Measurements from ENCODE around the gene HSD17B7. TPM values are rescaled to one million over a fixed set of nuclear protein-coding genes. Genes with fewer than 3 reads are reported as not detected.
A peak's percentile ranks its signal among the peaks of the same experiment; 100 is the strongest.
"Not testable (repeated sequence)": the region's sequence is repeated elsewhere in the genome, so short reads cannot be mapped to it uniquely, and the experiment has no call there.

Gene HSD17B7
- total RNA-seq, 1 experiment from 2014 or later: 34.1 TPM

- DNase-seq (ENCODE audit: low read depth, low spot score); in situ Hi-C loops (cut with HindIII; ENCODE audit: low pct_unique_long_range_greater_than_20kb, low sequenced_read_pairs): not testable (repeated sequence)
Observed at GRCh38 chr1:162794284-162794683, 3.8 kb downstream of the HSD17B7 start.

DNA sequence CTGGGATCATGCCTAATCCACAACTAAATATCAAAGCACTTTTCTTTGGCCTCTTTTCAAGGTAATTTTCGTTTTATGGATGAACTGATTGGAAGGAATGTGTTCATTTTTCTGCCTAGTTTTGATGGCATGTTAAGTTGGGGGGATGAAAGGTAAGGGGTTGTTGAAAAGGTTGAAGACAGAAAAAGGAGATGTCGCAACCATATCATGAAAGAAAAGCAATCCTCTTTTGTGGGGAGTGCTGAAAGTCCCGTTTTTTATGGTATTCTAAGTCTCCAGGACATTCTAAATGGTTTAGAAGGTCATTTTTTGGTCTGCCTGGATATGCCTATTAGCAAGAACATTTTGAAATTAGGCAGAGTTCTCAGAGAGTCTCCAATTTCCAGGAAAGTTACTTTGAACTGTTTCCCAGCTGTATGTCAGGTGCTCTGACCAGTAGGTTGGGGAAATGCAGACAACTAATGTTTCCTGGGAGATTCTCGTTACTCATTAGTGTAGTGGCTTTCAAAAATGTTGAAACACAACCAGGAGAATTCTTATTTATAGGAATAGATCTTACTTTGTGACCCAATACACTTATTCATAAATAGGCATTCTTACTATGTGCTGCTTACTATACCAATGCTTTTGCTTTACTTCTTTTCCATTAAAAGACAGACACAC, 6.2 kb downstream of the HSD17B7 start:
- in situ Hi-C loops (cut with HindIII; ENCODE audit: low pct_unique_long_range_greater_than_20kb, low sequenced_read_pairs); DNase-seq (ENCODE audit: low read depth, low spot score): not testable (repeated sequence)

DNA sequence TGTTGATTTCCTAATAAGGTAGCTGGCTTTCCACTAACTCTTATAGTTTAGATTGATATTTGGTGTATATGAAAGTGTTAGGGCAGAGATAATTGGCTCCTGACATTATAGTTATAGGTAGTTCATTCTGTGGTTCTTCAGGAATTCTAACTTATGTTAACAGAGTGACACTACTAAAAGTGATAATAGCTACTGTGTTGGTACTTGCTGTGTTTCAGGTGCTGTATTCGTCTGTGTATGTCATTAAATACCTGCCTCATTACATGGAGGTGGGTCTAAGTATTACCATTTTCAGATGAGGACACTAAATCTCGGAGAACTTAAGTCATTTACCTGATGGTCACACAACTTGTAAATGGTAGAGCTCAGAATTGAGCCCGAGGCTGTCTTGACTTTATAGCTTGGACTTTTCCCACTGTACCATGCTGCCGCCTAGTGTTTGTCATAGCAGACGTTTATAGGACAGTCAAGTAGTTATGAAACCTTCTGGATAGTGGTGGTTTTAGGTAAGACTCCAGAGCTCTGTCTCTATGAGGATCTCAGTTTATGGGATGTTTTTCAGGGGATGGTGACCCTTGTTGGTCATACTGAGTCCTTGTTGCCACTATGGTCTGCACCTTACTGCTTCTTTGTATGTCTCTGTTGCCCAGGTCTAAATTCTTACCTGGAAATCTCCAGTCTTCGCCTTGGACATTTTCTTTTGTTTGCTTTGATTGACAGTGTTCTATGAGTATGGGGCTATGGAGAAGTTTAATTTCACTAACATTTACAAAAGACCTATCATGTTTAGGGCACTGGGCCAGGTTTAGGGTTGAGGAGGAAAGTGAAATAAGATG, 9.7 kb downstream of the HSD17B7 start:
- peak; percentile 81 for DNase-seq (ENCODE audit: low read depth, low spot score)
- in situ Hi-C loops (cut with HindIII; ENCODE audit: low pct_unique_long_range_greater_than_20kb, low sequenced_read_pairs): not testable (repeated sequence)

DNA sequence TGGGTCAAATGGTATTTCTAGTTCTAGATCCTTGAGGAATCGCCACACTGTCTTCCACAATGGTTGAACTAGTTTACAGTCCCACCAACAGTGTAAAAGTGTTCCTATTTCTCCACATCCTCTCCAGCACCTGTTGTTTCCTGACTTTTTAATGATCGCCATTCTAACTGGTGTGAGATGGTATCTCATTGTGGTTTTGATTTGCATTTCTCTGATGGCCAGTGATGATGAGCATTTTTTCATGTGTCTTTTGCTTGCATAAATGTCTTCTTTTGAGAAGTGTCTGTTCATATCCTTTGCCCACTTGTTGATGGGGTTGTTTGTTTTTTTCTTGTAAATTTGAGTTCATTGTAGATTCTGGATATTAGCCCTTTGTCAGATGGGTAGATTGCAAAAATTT, 17.0 kb downstream of the HSD17B7 start:
- in situ Hi-C loops (cut with HindIII; ENCODE audit: low pct_unique_long_range_greater_than_20kb, low sequenced_read_pairs); DNase-seq (ENCODE audit: low read depth, low spot score): not testable (repeated sequence)

DNA sequence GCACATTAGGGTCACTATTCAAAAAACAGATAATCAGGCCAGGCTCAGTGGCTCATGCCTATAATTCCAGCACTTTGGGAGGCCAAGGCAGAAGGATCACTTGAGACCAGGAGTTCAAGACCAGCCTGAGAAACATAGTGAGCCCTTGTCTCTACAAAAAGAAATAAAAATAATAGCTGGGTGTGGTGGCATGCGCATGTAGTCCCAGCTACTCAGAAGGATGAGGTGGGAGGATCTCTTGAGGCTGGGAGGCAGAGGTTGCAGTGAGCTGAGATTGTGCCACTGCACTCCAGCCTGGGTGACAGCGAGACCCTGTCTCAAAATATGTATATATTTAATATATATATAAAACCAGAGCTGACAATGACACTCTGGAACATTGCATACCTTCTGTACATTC, 21.9 kb downstream of the HSD17B7 start:
- in situ Hi-C loops (cut with HindIII; ENCODE audit: low pct_unique_long_range_greater_than_20kb, low sequenced_read_pairs); DNase-seq (ENCODE audit: low read depth, low spot score): not testable (repeated sequence)

DNA sequence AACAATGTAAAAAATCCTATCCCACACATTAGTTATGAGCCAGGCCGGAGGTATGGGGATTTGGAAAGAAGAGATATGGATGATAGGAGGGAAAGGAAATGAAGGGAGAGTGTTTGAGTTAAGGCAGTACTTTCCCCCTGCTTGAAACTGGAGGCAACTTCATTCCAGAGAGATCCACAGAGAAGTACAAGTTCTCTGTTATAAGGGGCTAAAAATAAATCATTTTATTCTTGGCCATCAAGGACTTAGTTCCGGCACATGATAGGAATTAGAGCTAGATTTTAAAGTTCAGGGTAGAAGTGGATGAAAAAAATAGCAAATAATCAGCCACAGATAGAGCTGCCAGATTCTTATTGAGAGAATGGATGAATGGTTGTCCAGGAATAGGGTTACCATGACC, 27.6 kb downstream of the HSD17B7 start:
- DNase-seq (ENCODE audit: low read depth, low spot score); in situ Hi-C loops (cut with HindIII; ENCODE audit: low pct_unique_long_range_greater_than_20kb, low sequenced_read_pairs): not testable (repeated sequence)

DNA sequence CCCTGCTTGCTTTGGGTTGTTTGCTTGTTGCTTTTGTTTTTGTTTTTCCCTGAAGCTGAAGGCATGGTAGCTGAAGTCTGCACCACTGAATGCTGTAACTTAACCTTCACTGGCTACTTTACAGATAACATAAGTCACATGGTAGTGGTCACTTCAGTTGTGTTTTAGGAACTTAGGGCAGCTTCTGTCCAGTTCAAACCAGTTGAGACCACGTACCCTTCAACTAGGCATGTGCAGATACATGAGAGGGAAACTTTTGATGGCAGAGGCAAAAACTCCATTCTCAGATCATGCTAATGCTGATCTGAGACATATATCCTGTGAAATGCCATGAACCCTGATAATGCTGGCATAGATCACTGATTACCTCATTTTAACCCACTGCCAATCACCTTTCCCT, 28.2 kb downstream of the HSD17B7 start:
- in situ Hi-C loops (cut with HindIII; ENCODE audit: low pct_unique_long_range_greater_than_20kb, low sequenced_read_pairs); DNase-seq (ENCODE audit: low read depth, low spot score): not testable (repeated sequence)

GRCh38 chr1:162822391-162823200, 32.1 kb downstream of the HSD17B7 start:
- no peak for DNase-seq (ENCODE audit: low read depth, low spot score)
- in situ Hi-C loops (cut with HindIII; ENCODE audit: low pct_unique_long_range_greater_than_20kb, low sequenced_read_pairs): no loop called here

DNA sequence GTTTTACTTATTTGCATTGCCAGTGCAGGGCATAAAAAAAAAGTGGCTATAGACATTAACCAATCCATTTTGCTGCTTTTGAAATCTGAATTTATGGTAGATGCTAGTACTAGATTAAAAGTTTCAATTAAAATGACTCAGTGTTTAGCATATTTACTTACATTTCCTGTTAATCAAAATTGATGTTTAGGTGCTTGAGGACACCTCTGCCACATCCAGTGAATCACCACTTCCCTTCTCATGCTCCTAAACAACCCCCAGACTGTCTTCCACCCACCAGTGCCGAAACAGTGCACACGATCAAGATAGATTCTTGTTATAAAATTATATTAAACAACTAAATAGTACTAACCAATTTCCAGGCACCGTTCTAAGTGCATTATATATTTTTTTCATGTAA, 32.7 kb downstream of the HSD17B7 start:
- no peak for DNase-seq (ENCODE audit: low read depth, low spot score)
- in situ Hi-C loops (cut with HindIII; ENCODE audit: low pct_unique_long_range_greater_than_20kb, low sequenced_read_pairs): no loop called here

- DNase-seq (ENCODE audit: low read depth, low spot score): no peak
- in situ Hi-C loops (cut with HindIII; ENCODE audit: low pct_unique_long_range_greater_than_20kb, low sequenced_read_pairs): no loop called here
Observed at GRCh38 chr1:162823771-162824525, 33.4 kb downstream of the HSD17B7 start.

DNA sequence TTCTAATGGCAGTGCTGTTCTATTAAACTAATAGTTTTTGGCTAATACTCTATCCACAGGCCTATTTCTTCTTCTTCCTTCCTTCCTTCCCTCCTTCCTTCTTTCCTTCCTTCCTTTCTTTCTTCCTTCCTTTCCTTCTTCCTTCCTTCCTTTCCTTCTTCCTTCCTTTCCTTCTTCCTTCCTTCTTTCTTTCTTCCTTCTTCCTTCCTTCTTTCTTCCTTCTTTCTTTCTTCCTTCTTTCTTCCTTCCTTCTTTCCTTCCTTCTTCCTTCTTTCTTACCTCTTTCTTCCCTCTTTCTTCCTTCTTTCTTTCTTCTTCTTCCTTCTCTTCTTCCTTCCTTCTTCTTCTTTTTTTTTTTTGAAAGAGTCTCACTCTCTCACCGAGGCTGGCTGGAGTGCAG, 38.8 kb downstream of the HSD17B7 start:
- in situ Hi-C loops (cut with HindIII; ENCODE audit: low pct_unique_long_range_greater_than_20kb, low sequenced_read_pairs): no loop called here

DNA sequence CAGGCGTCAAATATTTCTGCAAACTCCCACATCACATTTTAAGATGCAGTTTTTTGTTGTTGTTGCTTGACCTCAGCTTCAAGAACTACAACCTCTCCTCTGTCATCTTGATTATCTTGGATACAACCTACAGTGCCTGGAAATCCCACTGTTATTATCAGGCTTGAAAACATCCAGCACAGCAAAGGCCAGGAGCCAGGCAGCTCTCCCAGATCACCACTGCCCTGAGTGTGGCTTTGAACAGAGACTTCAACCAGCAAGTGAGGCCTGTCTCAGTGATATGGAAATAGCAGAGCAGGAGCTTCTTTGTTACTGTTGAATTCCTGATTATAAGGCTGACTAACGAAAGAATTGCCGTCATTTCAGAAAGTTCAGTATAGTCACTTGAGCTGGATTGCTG, 42.0 kb downstream of the HSD17B7 start:
- in situ Hi-C loops (cut with HindIII; ENCODE audit: low pct_unique_long_range_greater_than_20kb, low sequenced_read_pairs): no loop called here
- no peak for DNase-seq (ENCODE audit: low read depth, low spot score)

More for the DNA sequence above, 38.8 kb downstream of the HSD17B7 start:
- no peak for DNase-seq (ENCODE audit: low read depth, low spot score)

GRCh38 chr1:162835157-162835899, 44.8 kb downstream of the HSD17B7 start:
- DNase-seq (ENCODE audit: low read depth, low spot score): no peak

GRCh38 chr1:162838863-162839262, 48.4 kb downstream of the HSD17B7 start:
- in situ Hi-C loops (cut with HindIII; ENCODE audit: low pct_unique_long_range_greater_than_20kb, low sequenced_read_pairs): no loop called here

More at GRCh38 chr1:162835157-162835899, 44.8 kb downstream of the HSD17B7 start:
- in situ Hi-C loops (cut with HindIII; ENCODE audit: low pct_unique_long_range_greater_than_20kb, low sequenced_read_pairs): no loop called here

DNA sequence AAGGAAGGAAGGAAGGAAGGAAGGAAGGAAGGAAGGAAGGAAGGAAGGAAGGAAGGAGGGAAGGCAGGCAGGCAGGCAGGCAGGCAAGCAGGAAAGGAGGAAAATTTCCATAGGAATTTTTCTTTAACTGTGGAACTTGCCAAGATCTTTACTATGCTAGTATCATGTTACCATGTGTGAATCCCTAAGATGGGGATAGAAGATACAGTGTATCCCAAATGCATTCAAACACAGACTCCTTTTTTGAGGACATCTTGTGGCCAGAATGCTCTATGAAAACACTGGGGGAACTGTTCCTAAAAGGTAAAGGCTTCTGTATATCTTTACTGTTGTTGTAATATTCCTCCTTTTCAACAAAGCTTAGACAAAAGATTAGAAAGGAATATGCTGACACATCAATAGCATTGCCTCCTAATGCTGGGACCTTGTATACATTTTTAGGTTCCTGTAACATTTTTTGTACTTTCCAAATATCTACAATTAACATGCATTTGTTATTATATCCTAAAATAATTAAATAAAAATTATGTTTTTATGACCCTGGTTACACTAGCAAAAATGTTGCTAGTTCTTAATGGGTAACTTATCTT, 49.8 kb downstream of the HSD17B7 start:
- in situ Hi-C loops (cut with HindIII; ENCODE audit: low pct_unique_long_range_greater_than_20kb, low sequenced_read_pairs): no loop called here
- DNase-seq (ENCODE audit: low read depth, low spot score): peak; percentile 33

More at GRCh38 chr1:162838863-162839262, 48.4 kb downstream of the HSD17B7 start:
- DNase-seq (ENCODE audit: low read depth, low spot score): no peak

DNA sequence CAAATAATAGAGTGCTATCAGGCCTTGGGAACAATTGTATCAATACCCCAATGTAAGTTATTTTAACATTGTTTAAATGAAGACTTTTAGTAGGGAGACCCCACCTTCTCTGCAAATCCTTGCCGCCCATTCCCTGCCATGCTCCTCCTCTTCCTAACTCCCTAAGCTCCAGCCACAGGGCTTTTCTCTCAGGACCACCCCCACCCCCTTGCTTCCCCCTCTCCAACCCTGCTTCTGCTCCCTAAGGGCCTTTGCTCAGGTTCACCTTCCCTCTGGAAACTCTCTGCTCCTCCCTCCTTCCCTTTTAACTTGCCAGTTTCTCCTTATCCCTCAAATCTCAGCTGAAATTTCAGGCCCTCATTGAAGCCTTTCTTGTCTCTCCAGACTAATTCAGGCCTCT, 53.7 kb downstream of the HSD17B7 start:
- no peak for DNase-seq (ENCODE audit: low read depth, low spot score)
- in situ Hi-C loops (cut with HindIII; ENCODE audit: low pct_unique_long_range_greater_than_20kb, low sequenced_read_pairs): no loop called here
